ENCODE results near the gene AKAP12.

Gene AKAP12

GRCh38 chr6:151284012-151284411, 44.2 kb downstream of the AKAP12 start:
- no peak for DNase-seq

GRCh38 chr6:151284548-151285017, 44.8 kb downstream of the AKAP12 start:
- DNase-seq, result no peak

DNA sequence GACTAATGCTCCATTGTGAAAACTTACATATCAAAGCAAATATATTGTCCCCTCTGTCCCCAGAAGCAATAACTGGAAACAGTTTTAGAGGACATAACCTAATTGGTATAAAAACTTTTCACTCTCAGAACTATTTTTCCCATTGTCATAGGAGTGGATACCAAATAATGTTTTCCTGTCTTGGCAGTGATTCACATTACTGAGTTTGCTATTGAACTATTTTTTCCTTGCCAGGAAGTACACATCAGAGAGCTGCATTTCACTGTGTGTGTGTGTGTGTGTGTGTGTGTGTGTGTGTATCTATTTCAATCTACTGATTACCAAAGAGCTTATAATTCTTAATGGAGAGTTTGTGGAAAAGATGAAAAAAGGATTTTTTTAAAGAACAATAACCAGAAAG, 45.4 kb downstream of the AKAP12 start:
- DNase-seq, result no peak

DNA sequence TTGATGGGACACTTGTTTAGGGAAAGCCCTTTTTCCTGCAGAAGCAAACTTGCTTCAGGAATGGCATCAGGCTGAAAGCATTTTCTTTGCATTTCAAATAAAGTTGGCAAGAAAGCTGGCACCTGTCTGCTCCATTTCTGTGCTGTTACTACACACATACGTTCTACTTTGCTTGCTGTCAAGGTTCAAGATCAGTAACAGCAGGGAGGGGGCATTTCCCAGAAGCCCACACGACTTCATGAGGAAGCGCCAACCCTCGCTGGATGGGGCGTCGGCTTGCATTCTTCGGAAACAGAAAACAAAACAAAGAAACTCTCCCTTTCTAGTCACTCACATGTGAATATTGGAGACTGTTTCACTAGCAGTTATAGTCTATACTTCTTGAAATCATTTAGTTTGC, 46.4 kb downstream of the AKAP12 start:
- DNase-seq, result no peak

DNA sequence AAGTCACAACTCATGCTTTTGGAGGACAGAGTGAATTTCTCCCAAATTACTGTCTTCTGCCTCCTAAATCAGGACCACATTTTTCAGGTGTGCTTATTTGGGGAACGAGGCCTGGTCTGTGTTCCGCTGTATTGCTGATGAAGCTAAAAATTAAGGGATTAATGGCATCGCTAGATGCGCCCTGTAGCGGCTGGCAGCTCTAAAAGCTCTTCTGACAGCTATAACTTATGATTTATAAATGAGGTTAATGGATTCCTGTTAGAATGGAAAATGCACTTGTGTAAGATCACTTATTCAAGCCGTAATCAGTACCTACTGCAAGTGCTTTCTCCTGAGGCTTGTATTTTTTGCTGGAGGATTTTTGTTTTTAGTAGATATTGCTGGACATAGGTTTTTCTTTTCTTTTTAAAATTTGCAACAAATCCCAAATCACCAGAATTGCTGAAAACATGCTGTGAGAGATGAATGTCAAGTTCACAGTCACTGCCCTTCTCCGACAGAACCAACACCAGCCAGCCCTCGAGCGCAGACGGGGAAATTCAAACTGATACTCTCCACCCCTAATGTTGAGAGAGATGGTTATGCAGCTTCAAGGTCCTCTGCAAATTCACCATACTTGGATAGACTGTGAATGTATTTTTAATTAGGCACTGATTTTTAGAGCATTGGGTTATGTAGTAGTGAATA, 49.1 kb downstream of the AKAP12 start:
- no peak for DNase-seq

DNA sequence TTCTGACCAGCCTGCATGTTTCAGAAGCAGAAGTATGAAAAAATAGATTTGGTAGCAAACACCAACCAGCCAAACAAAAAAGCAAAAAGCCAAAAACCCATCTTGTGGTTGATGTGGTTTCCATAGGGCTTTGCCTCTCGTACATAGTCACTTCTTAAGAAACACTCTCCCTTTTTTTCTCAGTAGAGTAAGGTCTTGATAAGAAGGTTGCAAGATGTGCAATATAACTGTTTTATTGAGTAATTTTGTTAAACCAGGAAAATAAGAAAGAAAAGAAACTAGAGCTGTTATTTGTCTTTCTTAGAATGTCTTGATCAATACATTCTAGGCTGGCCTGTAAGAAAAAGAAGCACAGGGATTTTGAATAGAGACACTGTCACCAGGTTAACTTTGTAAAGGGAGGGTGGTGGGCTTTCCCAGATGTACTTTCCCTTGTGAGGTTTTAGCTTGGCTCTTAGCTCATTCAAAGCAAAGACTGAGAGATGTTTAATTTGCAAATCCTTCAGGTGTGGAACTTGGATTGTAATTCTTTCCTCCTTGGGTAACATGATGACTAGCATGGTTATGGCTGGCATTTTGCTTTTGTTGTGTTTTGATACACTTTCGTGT, 49.7 kb downstream of the AKAP12 start:
- no peak for DNase-seq

DNA sequence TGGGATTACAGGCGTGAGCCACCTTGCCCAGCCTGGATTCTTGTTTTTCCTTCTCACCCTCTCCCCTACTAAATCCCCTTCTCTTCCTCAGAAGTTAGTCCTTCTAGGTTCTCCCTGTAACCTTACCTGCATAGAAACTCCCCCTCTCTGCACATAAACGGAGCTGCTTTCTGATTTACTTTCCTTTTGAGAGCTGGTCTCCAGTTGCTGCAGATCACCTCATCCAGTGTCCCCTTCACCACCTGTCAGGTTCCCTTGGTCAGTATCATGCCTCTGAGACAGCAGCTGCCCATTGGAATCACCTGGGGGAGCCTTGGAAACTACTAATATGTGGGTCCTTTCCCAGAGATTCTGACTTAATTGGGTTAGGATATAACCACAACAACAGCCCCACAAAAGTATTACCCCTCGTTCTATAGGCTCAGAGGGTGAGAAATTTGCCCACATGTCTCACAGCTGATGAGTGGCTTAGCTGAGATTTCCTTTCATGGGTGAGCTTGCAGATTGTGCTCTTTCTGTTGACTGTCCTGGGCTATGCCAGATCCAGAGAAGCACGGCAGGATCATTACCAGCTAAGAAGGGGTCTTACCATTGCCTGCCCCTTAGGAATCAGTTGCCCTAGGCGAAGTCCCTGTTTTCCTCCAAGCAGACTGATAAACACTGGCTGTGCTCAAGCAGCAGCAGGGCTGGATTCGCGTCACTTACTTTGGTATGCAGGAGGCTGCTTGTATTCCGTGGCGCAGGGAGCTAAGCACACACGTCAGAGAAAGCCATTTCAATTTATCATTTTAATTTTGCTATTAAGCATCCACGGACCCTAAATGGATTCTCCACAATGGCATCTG, 51.3 kb downstream of the AKAP12 start:
- DNase-seq, result no peak

GRCh38 chr6:151291722-151292059, 51.9 kb downstream of the AKAP12 start:
- DNase-seq, result no peak

DNA sequence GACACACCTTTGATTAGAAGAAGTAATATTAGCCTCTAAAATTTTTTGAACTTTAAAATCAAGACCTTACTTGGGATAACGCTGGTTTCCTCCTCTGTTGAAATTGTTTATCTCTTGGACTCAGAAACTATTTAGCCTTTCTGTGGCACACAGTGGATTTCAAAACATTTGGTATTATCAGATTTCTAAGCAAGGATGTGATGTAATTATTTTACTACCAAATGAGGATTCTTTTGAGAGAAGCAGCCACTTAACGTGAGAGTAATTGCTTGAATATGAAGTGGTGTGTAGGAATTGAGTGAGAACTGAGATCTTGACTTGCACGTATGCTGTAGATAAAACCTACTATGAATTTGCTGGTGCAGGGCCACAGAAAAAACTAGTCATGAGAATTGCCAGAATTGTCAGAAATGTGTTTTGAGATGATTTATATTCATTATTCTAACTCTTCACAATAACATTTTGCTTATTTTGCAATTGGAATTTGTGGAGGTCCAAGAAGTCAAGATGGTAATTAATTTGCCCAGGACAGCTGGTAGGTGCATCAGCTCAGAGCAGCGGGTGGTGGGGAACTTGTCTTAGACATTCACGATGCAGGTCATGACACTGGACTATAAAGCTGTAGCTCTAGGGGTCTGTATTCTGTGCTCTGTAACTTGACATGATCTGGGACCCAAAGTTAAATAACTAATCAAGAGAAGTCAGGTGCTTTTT, 53.4 kb downstream of the AKAP12 start:
- no peak for DNase-seq

DNA sequence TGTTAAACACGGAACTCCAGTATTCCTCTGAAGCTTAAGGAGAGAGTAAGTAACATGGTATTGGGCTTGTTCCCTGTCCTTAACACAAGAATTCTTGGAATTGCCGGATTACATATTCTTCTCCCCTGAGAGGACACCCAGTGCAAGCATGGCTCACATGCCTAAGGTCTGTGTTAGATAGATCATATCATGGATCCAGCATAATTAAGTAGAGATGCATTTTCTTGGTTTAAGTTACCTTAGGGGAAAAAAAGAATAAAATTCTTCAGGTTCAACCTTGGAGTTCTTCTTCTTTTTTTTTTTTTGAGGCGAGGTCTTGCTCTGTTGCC, 53.9 kb downstream of the AKAP12 start:
- no peak for DNase-seq

- no peak for DNase-seq
Measured at GRCh38 chr6:151294561-151295101, 54.9 kb downstream of the AKAP12 start.

GRCh38 chr6:151297886-151298285, 58.1 kb downstream of the AKAP12 start:
- no peak for DNase-seq

DNA sequence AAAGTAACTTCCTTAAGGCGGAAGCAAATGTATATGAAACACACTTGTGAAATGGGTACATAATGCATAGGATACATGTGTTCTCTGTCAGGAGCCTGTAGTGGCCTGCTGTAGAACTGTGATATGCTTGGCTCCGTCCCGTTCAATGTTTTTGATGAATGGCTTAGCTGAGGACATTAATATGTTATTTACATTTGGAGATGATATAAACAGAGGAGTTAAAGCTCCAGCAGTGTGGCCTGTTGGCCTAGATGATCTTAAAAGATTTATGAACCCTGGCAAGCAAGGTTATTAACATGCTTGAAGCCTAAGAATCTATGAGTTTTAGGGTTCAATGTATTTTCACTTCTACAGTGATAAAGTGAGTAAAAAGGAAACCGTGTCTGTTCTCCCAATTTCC, 59.2 kb downstream of the AKAP12 start:
- no peak for DNase-seq

DNA sequence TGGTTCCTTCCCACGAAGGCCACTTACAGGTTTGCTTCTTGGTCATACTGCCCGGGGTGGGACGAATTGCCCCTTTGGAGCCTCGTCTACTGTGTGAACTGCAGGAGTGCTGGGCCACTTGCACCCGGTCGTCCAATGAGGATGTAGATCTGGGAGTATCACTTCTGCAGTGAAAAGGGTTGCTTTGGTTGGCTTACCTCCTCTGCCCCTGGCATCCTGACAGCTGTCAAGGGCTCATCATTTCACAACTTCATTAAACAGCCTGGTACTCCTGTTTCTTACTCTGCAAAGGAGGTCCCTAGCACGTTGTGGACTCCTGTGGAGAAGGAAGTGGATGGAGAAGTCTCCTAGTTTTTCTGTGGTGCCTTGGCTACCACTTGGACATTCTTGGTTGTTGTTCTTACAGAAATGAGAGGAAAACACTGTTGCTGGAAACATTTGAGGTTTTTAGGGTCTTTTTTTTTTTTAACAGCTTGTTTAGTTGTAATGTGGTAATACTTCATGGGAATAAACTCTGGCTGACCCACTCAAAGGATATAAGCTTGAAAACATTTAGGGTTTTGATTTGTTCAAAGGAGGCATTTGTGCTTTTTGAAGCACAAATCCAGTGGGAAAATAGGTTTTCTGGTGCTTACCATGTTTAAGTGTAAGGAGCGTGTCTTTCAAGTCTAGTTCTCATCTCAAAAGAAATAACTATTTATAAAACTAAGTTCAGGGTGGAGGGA, 60.7 kb downstream of the AKAP12 start:
- DNase-seq, result no peak

DNA sequence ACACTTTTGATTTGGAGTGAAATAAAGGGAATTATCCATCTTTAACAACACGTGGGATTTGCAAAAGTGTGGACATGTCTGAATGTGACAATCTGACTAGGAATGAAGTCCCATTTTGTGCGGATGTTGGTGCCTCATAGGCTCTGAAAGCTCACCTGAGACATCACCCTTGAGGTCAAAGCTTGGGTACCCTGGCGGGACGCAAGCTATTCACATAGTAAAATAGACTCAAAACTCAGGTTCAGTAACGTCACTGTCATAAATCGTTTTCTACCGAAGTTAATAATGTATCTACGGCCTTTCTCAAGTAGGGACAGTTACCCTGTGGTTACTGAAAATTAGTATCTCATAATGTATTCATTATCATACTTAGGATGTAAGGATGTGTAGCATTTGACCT, 61.8 kb downstream of the AKAP12 start:
- DNase-seq, result no peak

DNA sequence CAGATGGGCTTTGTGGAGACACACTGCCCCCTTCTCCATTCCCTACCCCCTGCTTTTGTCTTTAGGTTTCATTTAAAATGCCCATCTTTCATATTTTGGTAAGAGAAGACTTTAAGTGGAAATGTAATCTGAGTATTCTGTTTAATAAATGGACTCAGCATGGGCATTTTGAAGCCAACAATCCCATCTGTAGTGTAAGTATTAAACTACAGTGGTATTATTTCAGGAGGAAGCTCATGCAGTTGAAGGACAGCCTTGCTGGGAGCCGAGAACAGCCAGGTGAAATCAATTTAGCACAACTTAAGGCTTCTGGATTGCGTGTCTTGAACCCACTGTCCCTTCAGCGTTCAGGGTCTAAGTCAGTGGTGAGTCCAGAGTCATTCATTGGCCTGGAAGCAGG, 63.5 kb downstream of the AKAP12 start:
- no peak for DNase-seq

GRCh38 chr6:151306269-151306783, 66.6 kb downstream of the AKAP12 start:
- DNase-seq, result no peak

GRCh38 chr6:151307501-151307900, 67.7 kb downstream of the AKAP12 start:
- no peak for DNase-seq

DNA sequence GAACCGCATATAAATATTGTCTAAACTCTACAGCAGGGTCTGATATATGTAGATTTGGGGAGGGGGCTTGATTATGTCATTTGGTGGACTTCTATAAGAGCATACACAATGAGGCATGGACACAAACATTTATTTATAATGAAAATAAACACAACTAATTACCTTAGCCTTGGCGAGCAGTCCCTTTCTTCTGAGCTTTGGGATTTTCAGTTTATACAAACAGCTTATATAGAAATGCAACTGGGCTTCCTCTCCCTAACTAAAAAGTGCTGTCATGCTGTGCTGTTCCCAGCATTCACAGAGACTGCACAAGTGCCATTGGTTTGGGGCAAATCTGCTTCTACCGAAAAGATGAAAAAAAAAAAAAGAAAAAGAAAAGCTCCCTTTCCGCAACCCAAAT, 69.9 kb downstream of the AKAP12 start:
- no peak for DNase-seq

GRCh38 chr6:151310279-151310678, 70.5 kb downstream of the AKAP12 start:
- no peak for DNase-seq

- no peak for DNase-seq
Measured at GRCh38 chr6:151310852-151311767, 71.3 kb downstream of the AKAP12 start.
